Ishikawa (cell line): ENCODE data around the gene PPP3R2.

Experiments
- CEBPB ChIP-seq: IDR thresholded peaks from 2 replicates; pipeline ENCODE4 v1.6.1; 2012
- EGR1 ChIP-seq: IDR thresholded peaks from 2 replicates; pipeline ENCODE4 v1.6.1; 2012
- NFIC ChIP-seq: IDR thresholded peaks from 2 replicates; pipeline ENCODE4 v1.6.1; 2012
- TAF1 ChIP-seq: IDR thresholded peaks from 2 replicates; pipeline ENCODE4 v1.6.1; 2012; ENCODE audit warnings: low read depth, mild to moderate bottlenecking
- YY1 ChIP-seq: IDR thresholded peaks from 2 replicates; pipeline ENCODE4 v1.6.1; 2012; ENCODE audit warnings: low read depth

DNA sequence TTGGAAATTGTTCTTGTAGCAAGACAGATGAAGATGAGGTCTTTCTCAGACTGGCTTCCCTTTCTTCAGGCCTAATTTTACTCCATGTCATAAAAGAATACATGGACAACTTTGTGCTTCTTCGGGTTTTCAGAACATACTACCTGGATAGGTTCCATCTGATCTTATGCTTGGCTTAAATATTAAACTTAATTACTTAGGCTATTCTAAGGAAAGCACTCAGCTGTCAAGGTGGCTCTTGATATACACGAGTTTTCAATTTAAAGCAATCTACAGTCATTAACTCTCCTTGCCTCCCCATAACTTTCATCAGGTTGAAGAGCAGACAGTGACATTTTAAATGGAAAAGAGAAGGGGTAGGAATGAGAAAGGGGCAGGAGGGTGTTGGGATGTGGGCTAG, 9.5 kb upstream of the PPP3R2 start:
- no peak for TF ChIP-seq TAF1
- no peak for TF ChIP-seq NFIC
- TF ChIP-seq YY1, result no peak
- TF ChIP-seq CEBPB, result no peak
- TF ChIP-seq EGR1, result no peak
